Body of pancreas (tissue), 4 donors: ENCODE results near the gene NMUR2. TPM values are rescaled to one million over a fixed set of nuclear protein-coding genes. Genes with fewer than 3 reads are reported as not detected.

ENCODE experiments used
- ATAC-seq: fragments of 150-250 bp; one replicate; pipeline ENCODE4 v1.9.1; 2016
- DNase-seq, 4 donors: peaks; one replicate each; pipeline ENCODE4 v3.0.0-alpha.2; 2019
- H3K27ac ChIP-seq, 4 donors: fragments of 200-600 bp; sonication (generic); 1 replicate in 3 of 4; 2 replicates in 1 of 4; pipeline versions ENCODE4 v1.5.1 to v1.6.1; 2016 to 2019; ENCODE audit warnings: mild to moderate bottlenecking in 1 of 4, mixed read lengths in 1 of 4, moderate library complexity in 1 of 4
- H3K27me3 ChIP-seq, 2 donors: fragments of 200-600 bp; sonication (generic); one replicate each; pipeline ENCODE4 v1.6.0; 2016; ENCODE audit warnings: mild to moderate bottlenecking in 1 of 2
- H3K36me3 ChIP-seq, 2 donors: fragments of 200-600 bp; sonication (generic); replicated peaks in 1 of 2; 2 replicates each; pipeline ENCODE4 v1.5.1; 2016; ENCODE audit warnings: low read depth in 2 of 2; ENCODE audit not compliant: insufficient read depth in 1 of 2
- H3K4me1 ChIP-seq: fragments of 200-600 bp; sonication (generic); one replicate; pipeline ENCODE4 v1.6.0; 2016
- H3K4me3 ChIP-seq, 2 donors: fragments of 200-600 bp; sonication (generic); 1 replicate in 1 of 2; 2 replicates in 1 of 2; pipeline ENCODE4 v1.5.1; 2016 to 2019
- H3K9me3 ChIP-seq, 3 donors: fragments of 200-600 bp; sonication (generic); 1 replicate in 2 of 3; 2 replicates in 1 of 3; pipeline ENCODE4 v1.5.1; 2016
- POLR2A ChIP-seq, 3 donors: fragments of 450-650 bp; IDR thresholded peaks; one replicate each; pipeline ENCODE4 v1.6.1; 2016; ENCODE audit warnings: antibody characterized with exemption in 3 of 3, mild to moderate bottlenecking in 2 of 3
- WGBS, 2 donors: methylation state at CpG; one replicate each; pipeline ENCODE4 v1.1.5; 2017; 5-methylcytosine and 5-hydroxymethylcytosine counted together
- intact Hi-C: fragments of 100-400 bp; cut with DNase I; formaldehyde crosslinking; loops from one replicate; pipeline ENCODE4 v1.15.1; 2023
- total RNA-seq, 2 donors: library from RNA; depleted of rRNA; stranded (reverse); fragments of >200 nt; gene quantifications; one replicate each; pipeline ENCODE4 v1.1.0, GENCODE V29; 2016
- TF ChIP-seq, protein P1 (sequence below), 7 experiments: fragments of 450-650 bp in 4 of 7; fragments of 200-600 bp in 3 of 7; sonication (generic) in 3 of 7; IDR thresholded peaks; one replicate each; pipeline ENCODE4 v1.5.1; 2016 to 2019; ENCODE audit warnings: antibody characterized with exemption in 7 of 7

Gene NMUR2
- total RNA-seq, 2 donors from 2014 or later = not detected

DNA sequence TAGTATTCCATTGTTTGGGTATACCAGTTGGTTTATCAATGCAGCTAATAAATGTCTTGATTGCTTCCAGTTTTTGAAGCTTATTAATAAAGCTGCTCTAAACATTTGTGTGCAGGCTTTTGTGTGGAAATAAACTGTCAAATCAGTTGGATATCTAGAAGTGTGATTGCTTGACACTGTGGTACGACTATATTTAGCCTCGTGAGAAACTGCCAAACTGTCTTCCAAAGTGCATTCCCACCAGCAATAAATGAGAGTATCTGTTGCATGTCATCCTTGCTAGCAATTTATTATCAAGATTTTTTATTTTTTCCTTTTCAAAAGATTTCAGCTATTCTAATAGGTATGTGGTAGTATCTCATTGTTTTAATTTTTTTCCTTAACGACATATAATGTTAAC is 37.5 kb downstream of the NMUR2 start:
- Histone ChIP-seq H3K36me3 (no peaks in the 10 kb centered on the region), H3K27ac (no peak overlapping the region), H3K27me3 (no peaks in the 10 kb centered on the region), H3K9me3 (no peaks in the 10 kb centered on the region), H3K4me1 (no peaks in the 10 kb centered on the region), H3K4me3 (no peak overlapping the region)
- intact Hi-C loops = no loop called here
- DNase-seq (no peak), ATAC-seq (no peak)
- WGBS, 2 donors = 59 to 71% methylated on average over 3 of the region's 3 CpGs
- TF ChIP-seq, protein P1, sequence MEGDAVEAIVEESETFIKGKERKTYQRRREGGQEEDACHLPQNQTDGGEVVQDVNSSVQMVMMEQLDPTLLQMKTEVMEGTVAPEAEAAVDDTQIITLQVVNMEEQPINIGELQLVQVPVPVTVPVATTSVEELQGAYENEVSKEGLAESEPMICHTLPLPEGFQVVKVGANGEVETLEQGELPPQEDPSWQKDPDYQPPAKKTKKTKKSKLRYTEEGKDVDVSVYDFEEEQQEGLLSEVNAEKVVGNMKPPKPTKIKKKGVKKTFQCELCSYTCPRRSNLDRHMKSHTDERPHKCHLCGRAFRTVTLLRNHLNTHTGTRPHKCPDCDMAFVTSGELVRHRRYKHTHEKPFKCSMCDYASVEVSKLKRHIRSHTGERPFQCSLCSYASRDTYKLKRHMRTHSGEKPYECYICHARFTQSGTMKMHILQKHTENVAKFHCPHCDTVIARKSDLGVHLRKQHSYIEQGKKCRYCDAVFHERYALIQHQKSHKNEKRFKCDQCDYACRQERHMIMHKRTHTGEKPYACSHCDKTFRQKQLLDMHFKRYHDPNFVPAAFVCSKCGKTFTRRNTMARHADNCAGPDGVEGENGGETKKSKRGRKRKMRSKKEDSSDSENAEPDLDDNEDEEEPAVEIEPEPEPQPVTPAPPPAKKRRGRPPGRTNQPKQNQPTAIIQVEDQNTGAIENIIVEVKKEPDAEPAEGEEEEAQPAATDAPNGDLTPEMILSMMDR (IDR thresholded peaks at IDR 0.05) = no peak
- no peak for TF ChIP-seq POLR2A (IDR thresholded peaks at IDR 0.05)

DNA sequence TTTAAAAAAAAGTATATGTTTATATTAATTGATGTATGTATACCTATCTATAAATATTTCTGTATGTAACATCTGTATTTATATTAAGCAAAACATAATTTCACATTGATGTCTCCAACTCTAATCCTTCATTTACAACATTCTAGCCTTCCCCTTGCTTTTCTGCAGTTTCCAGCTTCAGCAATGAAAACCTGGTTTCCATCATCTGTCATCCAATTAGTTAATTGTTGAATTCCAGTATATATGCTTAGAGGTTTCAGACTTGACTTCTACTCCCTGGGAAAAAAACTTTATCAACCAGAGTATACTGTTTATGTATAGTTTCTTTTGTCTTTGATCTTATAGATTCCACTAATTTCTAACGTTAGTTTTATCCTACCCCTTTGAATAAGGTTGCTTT is 38.4 kb downstream of the NMUR2 start:
- WGBS, 2 donors = 24 to 33% methylated on average over 1 of the region's 1 CpG
- no peaks in the 10 kb centered on the region for H3K4me1 ChIP-seq

DNA sequence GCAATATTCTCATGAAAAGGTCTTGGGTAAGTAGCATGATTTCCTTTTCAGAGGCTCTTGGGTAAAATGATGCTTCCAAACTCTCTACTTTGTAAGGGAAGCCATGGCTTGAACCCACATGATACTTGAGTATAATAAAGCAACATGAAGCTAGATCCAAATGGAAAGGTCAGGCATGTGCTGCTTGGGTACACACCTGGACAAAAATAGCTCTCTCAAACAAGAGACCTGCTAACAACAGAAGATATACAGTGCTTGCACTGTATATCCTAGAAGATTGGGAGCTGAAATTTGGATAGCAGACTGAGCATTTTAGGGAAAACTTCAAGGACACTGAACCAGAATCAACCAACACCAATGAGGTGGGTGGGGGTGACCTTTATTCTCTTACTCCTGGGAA is 40.2 kb downstream of the NMUR2 start:
- H3K9me3 ChIP-seq = no peaks in the 10 kb centered on the region
- H3K36me3 ChIP-seq = no peaks in the 10 kb centered on the region
- H3K27me3 ChIP-seq = no peaks in the 10 kb centered on the region
- H3K4me1 ChIP-seq = no peaks in the 10 kb centered on the region
- TF ChIP-seq POLR2A (IDR thresholded peaks at IDR 0.05) = no peak
- TF ChIP-seq, protein P1 (IDR thresholded peaks at IDR 0.05) = no peak
- H3K27ac ChIP-seq = no peak overlapping the region
- no peak for DNase-seq
- no peak overlapping the region for H3K4me3 ChIP-seq
- no peak for ATAC-seq
- intact Hi-C loops = no loop called here

More for the DNA sequence above, 38.4 kb downstream of the NMUR2 start:
- ATAC-seq = no peak
- Histone ChIP-seq H3K36me3 (no peaks in the 10 kb centered on the region), H3K9me3 (no peaks in the 10 kb centered on the region), H3K4me3 (no peak overlapping the region), H3K27ac (no peak overlapping the region), H3K27me3 (no peaks in the 10 kb centered on the region)
- no peak for TF ChIP-seq POLR2A (IDR thresholded peaks at IDR 0.05)
- TF ChIP-seq, protein P1 (IDR thresholded peaks at IDR 0.05) = no peak
- DNase-seq = no peak
- intact Hi-C loops = no loop called here

DNA sequence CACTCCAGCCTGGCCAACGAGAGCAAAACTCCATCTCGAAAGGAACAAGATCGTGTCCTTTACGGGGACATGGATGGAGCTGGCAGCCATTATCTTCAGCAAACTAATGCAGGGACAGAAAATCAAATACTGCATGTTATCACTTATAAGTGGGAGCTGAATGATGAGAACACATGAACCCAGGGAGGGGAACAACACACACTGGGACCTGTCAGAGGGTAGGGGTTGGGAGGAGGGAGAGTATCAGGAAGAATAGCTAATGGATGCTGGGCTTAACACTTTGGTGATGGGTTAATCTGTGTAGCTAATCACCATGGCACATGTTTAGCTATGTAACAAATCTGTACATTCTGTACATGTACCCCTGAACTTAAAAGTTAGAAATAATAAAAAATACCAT is 40.9 kb downstream of the NMUR2 start:
- Histone ChIP-seq H3K27me3 (no peaks in the 10 kb centered on the region), H3K4me1 (no peaks in the 10 kb centered on the region), H3K9me3 (no peaks in the 10 kb centered on the region), H3K4me3 (no peak overlapping the region), H3K36me3 (no peaks in the 10 kb centered on the region), H3K27ac (no peak overlapping the region)
- WGBS, 2 donors = 63 to 76% methylated on average over 4 of the region's 4 CpGs
- DNase-seq = no peak
- TF ChIP-seq, protein P1 (IDR thresholded peaks at IDR 0.05) = no peak
- TF ChIP-seq POLR2A (IDR thresholded peaks at IDR 0.05) = no peak
- intact Hi-C loops = no loop called here
- ATAC-seq = no peak

DNA sequence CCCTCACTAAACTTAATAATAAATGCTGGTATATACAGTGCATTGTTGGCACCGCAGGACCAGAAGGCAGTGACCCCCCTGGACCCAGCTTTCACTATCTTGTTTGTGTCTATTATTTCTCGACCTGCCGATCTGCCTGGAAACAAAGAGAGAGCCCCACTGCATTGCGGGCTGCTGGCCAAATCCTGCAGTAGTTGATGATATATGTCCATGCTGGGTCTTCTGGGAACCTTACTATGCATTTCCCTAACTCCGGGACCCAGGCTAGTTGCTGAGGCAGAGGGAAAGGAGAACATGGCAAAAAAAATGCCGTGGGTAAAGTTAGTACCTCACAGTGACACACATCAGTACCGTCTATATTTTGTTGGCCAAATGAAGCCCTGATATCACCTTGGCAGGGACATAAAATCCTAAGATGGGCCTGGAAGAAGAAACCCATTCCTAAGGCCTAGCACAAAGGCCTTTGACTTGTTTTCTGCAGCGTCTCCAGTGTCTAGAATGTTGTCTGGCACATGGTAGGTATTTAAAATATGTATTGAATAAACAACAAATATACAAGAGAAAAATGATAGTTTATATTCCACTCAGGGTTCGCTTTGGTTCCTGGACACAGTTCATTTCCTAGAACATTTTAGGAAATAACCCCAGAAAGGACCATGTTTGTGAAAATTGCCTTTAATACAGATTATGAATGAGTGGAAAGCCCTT is 46.1 kb downstream of the NMUR2 start:
- intact Hi-C loops = no loop called here
- WGBS, 2 donors = 50 to 62% methylated on average over 9 of the region's 9 CpGs
- no peaks in the 10 kb centered on the region for H3K36me3 ChIP-seq
- TF ChIP-seq POLR2A (IDR thresholded peaks at IDR 0.05) = no peak
- TF ChIP-seq, protein P1 (IDR thresholded peaks at IDR 0.05) = no peak
- H3K9me3 ChIP-seq = no peaks in the 10 kb centered on the region
- H3K4me1 ChIP-seq = no peaks in the 10 kb centered on the region
- no peak overlapping the region for H3K4me3 ChIP-seq
- H3K27ac ChIP-seq = no peak overlapping the region
- DNase-seq = no peak
- no peak for ATAC-seq
- H3K27me3 ChIP-seq = no peaks in the 10 kb centered on the region
